ENCODE data around the gene FBXO7.

FBXO7 gene

GRCh38 chr22:32544953-32545558 lies 70.4 kb downstream of the FBXO7 start:
- H3K4me3 ChIP-seq (replicated peaks; ENCODE audit: insufficient read depth, low read length) = no peak overlapping the region
- H3K27me3 ChIP-seq (ENCODE audit: insufficient read depth, poor library complexity, severe bottlenecking) = no peaks in the 10 kb centered on the region
- no peak overlapping the region for H3K27ac ChIP-seq (replicated peaks)
- no peak for DNase-seq (ENCODE audit: low read depth in 1 of 2, low spot score in 1 of 2)
- TF ChIP-seq POLR2AphosphoS5 (IDR thresholded peaks at IDR 0.05; ENCODE audit: low read depth) (no peak), CTCF (IDR thresholded peaks at IDR 0.05; ENCODE audit: insufficient read depth, low read length) (no peak), GABPA (IDR thresholded peaks at IDR 0.05; ENCODE audit: low read depth) (no peak), SPI1 (IDR thresholded peaks at IDR 0.05; ENCODE audit: borderline replicate concordance, low read depth) (no peak), REST (IDR thresholded peaks at IDR 0.05; ENCODE audit: insufficient replicate concordance, low read depth) (no peak)

GRCh38 chr22:32545801-32546200 lies 71.2 kb downstream of the FBXO7 start:
- H3K27ac ChIP-seq (replicated peaks) = no peak overlapping the region
- no peaks in the 10 kb centered on the region for H3K27me3 ChIP-seq (ENCODE audit: insufficient read depth, poor library complexity, severe bottlenecking)
- no peak for TF ChIP-seq GABPA (IDR thresholded peaks at IDR 0.05; ENCODE audit: low read depth)
- TF ChIP-seq SPI1 (IDR thresholded peaks at IDR 0.05; ENCODE audit: borderline replicate concordance, low read depth) = no peak
- no peak for TF ChIP-seq REST (IDR thresholded peaks at IDR 0.05; ENCODE audit: insufficient replicate concordance, low read depth)
- no peak for TF ChIP-seq CTCF (IDR thresholded peaks at IDR 0.05; ENCODE audit: insufficient read depth, low read length)
- TF ChIP-seq POLR2AphosphoS5 (IDR thresholded peaks at IDR 0.05; ENCODE audit: low read depth) = no peak
- DNase-seq (ENCODE audit: low read depth in 1 of 2, low spot score in 1 of 2) = no peak
- H3K4me3 ChIP-seq (replicated peaks; ENCODE audit: insufficient read depth, low read length) = no peak overlapping the region

- Histone ChIP-seq H3K27me3 (ENCODE audit: insufficient read depth, poor library complexity, severe bottlenecking) (no peaks in the 10 kb centered on the region), H3K27ac (replicated peaks) (no peak overlapping the region), H3K4me3 (replicated peaks; ENCODE audit: insufficient read depth, low read length) (no peak overlapping the region)
- TF ChIP-seq CTCF (IDR thresholded peaks at IDR 0.05; ENCODE audit: insufficient read depth, low read length) (no peak), POLR2AphosphoS5 (IDR thresholded peaks at IDR 0.05; ENCODE audit: low read depth) (no peak)
- DNase-seq (ENCODE audit: low read depth in 1 of 2, low spot score in 1 of 2) = no peak
Observed at GRCh38 chr22:32546496-32546895, 71.9 kb downstream of the FBXO7 start.

GRCh38 chr22:32546935-32547334 lies 72.3 kb downstream of the FBXO7 start:
- Histone ChIP-seq H3K4me3 (replicated peaks; ENCODE audit: insufficient read depth, low read length) (no peak overlapping the region), H3K27me3 (ENCODE audit: insufficient read depth, poor library complexity, severe bottlenecking) (no peaks in the 10 kb centered on the region), H3K27ac (replicated peaks) (no peak overlapping the region)
- TF ChIP-seq SPI1 (IDR thresholded peaks at IDR 0.05; ENCODE audit: borderline replicate concordance, low read depth) (no peak), GABPA (IDR thresholded peaks at IDR 0.05; ENCODE audit: low read depth) (no peak), CTCF (IDR thresholded peaks at IDR 0.05; ENCODE audit: insufficient read depth, low read length) (no peak), REST (IDR thresholded peaks at IDR 0.05; ENCODE audit: insufficient replicate concordance, low read depth) (no peak), POLR2AphosphoS5 (IDR thresholded peaks at IDR 0.05; ENCODE audit: low read depth) (no peak)
- DNase-seq (ENCODE audit: low read depth in 1 of 2, low spot score in 1 of 2) = no peak

Measured in HL-60 (cell line).